Measurements from ENCODE around the gene GSN. TPM values are rescaled to one million over a fixed set of nuclear protein-coding genes. Genes with fewer than 3 reads are reported as not detected.

GSN gene
- total and polyA plus RNA-seq, 4 donors: 18.8 to 402 (median 51.6) TPM

- no peak for TF ChIP-seq REST (IDR thresholded peaks at IDR 0.05)
- no peak for TF ChIP-seq FOXA1 (IDR thresholded peaks at IDR 0.05)
- no peak for TF ChIP-seq GABPA (IDR thresholded peaks at IDR 0.05 in 1 of 2, conservative IDR thresholded peaks at IDR 0.05 in 1 of 2)
- no peak for TF ChIP-seq RXRA (IDR thresholded peaks at IDR 0.05)
- TF ChIP-seq SP1 (IDR thresholded peaks at IDR 0.05): no peak
- TF ChIP-seq EGR1 (IDR thresholded peaks at IDR 0.05; ENCODE audit: low read depth in 2 of 2): no peak
- no peak for TF ChIP-seq NR2F2 (IDR thresholded peaks at IDR 0.05)
- no peak for TF ChIP-seq HNF4G (IDR thresholded peaks at IDR 0.05)
- no peak for TF ChIP-seq TAF1 (conservative IDR thresholded peaks at IDR 0.05)
- no peak for TF ChIP-seq RAD21 (IDR thresholded peaks at IDR 0.05)
Observed at GRCh38 chr9:121232251-121232650, 35.7 kb upstream of the GSN start (continued).

- TF ChIP-seq HNF4A (conservative IDR thresholded peaks at IDR 0.05) (no peak), MAX (IDR thresholded peaks at IDR 0.05) (no peak), RXRA (IDR thresholded peaks at IDR 0.05) (no peak), GABPA (IDR thresholded peaks at IDR 0.05 in 1 of 2, conservative IDR thresholded peaks at IDR 0.05 in 1 of 2) (no peak), SP1 (IDR thresholded peaks at IDR 0.05) (no peak), EGR1 (IDR thresholded peaks at IDR 0.05; ENCODE audit: low read depth in 2 of 2) (no peak), REST (IDR thresholded peaks at IDR 0.05) (no peak), YY1 (IDR thresholded peaks at IDR 0.05) (no peak), HNF4G (IDR thresholded peaks at IDR 0.05) (no peak), CTCF (IDR thresholded peaks at IDR 0.05; ENCODE audit: low read depth, low read length, missing input control) (no peak), TAF1 (conservative IDR thresholded peaks at IDR 0.05) (no peak), ZBTB33 (IDR thresholded peaks at IDR 0.05) (no peak), NR2F2 (IDR thresholded peaks at IDR 0.05) (no peak)
- Histone ChIP-seq H3K9ac (ENCODE audit: low read depth in 1 of 2, low read length in 2 of 2) (no peak overlapping the region), H3K4me3 (ENCODE audit: low read depth in 1 of 3, low read length in 3 of 3) (no peak overlapping the region), H3K4me1 (ENCODE audit: control insufficient read depth in 4 of 4, insufficient read depth in 4 of 4, low read length in 3 of 4) (no peaks in the 10 kb centered on the region), H3K9me3 (ENCODE audit: control insufficient read depth in 4 of 4, low read length in 3 of 4) (no peaks in the 10 kb centered on the region), H3K27me3 (ENCODE audit: control insufficient read depth in 4 of 4, insufficient read depth in 4 of 4, low read length in 3 of 4) (no peaks in the 10 kb centered on the region), H3K36me3 (ENCODE audit: control insufficient read depth in 4 of 4, insufficient read depth in 3 of 4, low read depth in 1 of 4, low read length in 3 of 4) (peaks cover 0 to 2% (median 0%) of the 10 kb centered on the region in 4 donors), H3K27ac (ENCODE audit: low read depth in 1 of 2, low read length in 2 of 2) (no peak overlapping the region)
- 91% methylated on average over 11 of the region's 11 CpGs for WGBS
- DNase-seq (ENCODE audit: low spot score): no peak
Observed at GRCh38 chr9:121233906-121234831, 33.8 kb upstream of the GSN start.
